ENCODE data around the gene FGF7. TPM values are rescaled to one million over a fixed set of nuclear protein-coding genes. Genes with fewer than 3 reads are reported as not detected.

FGF7 gene
- total RNA-seq, 4 donors from 2014 or later: 29.2 to 109 (median 55.8) TPM

GRCh38 chr15:49473031-49473430, 50.0 kb downstream of the FGF7 start:
- TF ChIP-seq CTCF (IDR thresholded peaks at IDR 0.05; ENCODE audit: low read depth): no peak

- TF ChIP-seq CTCF (IDR thresholded peaks at IDR 0.05; ENCODE audit: low read depth): no peak
Observed at GRCh38 chr15:49490966-49491365, 67.9 kb downstream of the FGF7 start.

GRCh38 chr15:49492151-49492550, 69.1 kb downstream of the FGF7 start:
- no peak for TF ChIP-seq CTCF (IDR thresholded peaks at IDR 0.05; ENCODE audit: low read depth)

GRCh38 chr15:49492830-49493229, 69.8 kb downstream of the FGF7 start:
- TF ChIP-seq CTCF (IDR thresholded peaks at IDR 0.05; ENCODE audit: low read depth): no peak

- no peak for TF ChIP-seq CTCF (IDR thresholded peaks at IDR 0.05; ENCODE audit: low read depth)
Observed at GRCh38 chr15:49494842-49495241, 71.8 kb downstream of the FGF7 start.

- TF ChIP-seq CTCF (IDR thresholded peaks at IDR 0.05; ENCODE audit: low read depth): no peak
Observed at GRCh38 chr15:49495993-49496753, 73.1 kb downstream of the FGF7 start.

GRCh38 chr15:49501586-49501985, 78.5 kb downstream of the FGF7 start:
- no peak for TF ChIP-seq CTCF (IDR thresholded peaks at IDR 0.05; ENCODE audit: low read depth)

Data from subcutaneous adipose tissue (tissue), 4 donors.